Smooth muscle cell of the brain vasculature (primary cell): ENCODE measurements around the gene KIF26A.

Experiments
- DNase-seq: peaks from one replicate; pipeline ENCODE4 v3.0.0-alpha.2; 2012; ENCODE audit warnings: low read depth, low spot score

The KIF26A gene

DNA sequence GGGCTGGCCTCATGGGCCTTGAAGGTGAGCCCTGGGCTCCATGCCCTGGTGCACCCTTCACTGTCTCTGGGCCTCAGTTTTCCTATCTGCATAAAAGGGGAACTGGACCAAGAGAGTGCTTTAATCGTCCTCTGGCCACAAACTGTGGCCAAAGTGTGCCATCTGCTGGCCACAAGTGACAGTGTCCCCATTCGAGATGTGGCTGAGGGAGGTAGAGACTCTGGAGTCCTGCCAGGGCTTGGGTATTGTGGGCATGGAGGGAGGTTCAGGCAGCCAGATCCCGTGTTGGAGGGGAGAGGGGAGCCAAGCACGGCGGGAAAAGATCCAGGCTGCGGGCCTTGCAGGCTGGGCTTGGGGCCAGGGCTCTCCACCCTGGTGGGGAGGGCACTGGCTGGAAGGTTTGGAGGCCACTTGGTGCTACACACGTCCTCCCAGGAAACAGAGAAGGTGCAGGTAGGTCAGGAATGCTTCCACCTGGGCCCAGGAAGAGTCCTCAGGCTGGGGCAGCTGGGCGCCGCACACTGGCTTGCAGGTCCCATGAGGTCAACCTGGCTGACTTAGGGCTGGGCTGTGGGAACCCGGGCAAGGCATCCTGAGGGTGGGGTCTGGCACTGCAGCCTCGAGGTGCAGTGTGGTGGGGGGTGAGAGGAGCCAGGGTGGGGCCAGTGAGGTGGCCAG is 7.3 kb upstream of the KIF26A start:
- no peak for DNase-seq

DNA sequence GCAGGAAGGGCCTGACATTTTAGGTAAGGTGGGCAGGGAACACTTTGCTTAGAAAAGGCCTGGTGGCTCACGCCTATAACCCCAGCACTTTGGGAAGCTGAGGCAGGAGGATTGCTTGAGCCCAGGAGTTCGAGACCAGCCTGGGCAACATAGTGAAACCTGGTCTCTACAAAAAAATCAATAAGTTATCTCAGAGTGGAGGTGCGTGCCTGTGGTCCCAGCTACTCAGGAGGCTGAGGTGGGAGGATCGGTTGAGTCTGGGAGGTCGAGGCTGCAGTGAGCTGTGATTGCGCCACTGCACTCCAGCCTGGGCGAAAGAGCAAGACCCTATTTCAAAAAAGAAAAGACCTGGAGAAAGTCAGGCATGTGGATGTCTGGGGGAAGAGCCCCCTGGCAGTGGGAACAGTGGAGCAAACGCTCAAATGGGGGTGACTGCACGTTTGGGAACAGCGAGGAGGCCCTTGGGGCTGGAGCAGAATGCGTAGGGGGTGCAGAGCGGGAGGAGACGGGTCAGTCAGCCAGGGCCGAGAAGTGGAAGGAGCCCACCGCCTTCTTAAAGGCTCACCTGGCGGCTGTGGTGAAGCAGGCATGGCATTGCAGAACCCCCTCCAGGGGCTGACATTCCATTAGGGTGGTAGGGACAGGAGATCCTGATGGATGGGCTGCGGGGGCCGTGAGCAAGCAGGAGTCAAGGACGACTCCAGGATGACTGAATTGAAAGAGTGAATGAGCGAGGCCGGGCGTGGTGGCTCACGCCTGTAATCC is 6.2 kb upstream of the KIF26A start:
- no peak for DNase-seq

DNA sequence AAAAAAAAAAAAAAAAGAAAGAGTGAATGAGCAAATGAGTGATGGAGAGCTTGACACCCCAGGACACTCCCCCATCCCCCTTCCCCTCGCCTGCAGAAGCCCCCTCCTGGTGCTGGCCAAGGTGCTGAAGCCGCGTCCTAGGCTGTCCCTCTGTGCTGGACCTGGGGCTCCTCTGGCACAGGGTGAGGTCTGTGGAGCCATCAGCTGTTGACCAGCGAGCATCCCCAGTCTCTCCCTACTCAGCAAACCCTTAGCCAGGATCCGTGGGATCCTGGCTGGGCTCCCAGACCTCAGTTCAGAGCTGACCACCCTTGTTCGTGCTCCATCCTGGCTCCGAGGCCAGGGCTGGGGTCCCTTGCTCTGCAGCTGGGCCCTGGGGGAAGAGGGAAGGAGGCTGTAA is 5.4 kb upstream of the KIF26A start:
- no peak for DNase-seq

DNA sequence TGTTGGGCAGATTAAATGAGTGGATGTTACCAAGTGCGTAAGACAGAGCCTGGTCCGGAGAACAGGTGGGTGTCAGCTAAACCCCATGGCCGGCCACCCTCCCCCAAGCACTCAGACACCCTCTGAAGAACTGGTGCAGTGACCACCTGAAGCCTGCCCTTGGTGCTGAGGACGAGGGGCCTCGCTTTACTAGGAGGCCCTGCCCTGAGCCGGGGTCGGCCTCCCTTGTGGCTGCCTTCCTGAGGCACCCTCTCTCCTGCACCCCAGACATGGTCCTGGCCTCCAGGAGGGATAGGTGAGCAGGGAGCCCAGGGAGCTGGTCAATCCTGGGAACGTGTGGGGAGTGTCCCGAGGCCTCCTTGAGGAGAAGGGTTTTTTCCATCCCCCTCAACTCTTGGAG is 4.9 kb upstream of the KIF26A start:
- DNase-seq: no peak

DNA sequence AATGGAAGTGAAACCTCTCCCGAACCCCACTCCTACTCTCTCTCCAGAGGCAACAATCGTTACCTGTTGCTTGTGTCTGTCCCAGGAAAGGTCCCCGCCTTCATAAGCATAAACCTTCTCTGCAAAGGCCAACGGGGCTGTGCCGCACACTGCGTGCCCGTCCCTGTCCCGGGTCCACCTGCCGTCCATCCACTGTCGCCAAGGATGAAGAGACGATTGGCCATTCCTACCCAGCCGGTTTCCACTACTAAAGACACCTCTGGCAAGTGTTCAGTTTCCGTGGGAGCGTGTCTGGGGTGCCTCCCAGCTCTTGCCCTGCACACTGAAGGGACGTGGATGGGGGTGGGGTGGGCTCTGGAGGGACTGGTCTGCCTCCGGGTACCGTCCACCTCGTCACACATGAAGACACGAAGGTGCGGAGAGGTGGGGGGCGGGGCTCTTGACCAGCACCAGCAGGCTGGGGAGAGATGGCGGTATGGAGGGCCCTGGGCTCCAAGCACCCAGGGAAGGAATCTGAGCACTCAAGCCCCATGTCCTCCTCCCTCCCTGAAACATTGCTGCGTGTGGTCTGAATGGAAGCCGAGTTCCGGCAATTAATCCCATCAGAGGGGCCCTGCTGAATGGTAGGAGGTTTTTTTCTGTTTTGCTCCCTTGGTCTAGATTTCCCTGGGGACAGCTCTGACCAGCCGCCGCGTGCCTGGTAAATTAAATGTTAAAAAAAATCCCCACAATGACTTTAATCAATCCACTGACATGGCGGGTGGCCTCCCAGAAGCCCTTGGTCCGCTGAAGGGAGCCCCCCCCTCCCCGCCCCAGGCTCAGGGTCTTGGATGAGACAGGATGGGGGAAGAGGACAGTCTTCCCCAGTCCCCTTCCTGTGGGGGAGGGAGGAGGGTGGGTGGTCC is 4.1 kb upstream of the KIF26A start:
- DNase-seq: no peak

DNA sequence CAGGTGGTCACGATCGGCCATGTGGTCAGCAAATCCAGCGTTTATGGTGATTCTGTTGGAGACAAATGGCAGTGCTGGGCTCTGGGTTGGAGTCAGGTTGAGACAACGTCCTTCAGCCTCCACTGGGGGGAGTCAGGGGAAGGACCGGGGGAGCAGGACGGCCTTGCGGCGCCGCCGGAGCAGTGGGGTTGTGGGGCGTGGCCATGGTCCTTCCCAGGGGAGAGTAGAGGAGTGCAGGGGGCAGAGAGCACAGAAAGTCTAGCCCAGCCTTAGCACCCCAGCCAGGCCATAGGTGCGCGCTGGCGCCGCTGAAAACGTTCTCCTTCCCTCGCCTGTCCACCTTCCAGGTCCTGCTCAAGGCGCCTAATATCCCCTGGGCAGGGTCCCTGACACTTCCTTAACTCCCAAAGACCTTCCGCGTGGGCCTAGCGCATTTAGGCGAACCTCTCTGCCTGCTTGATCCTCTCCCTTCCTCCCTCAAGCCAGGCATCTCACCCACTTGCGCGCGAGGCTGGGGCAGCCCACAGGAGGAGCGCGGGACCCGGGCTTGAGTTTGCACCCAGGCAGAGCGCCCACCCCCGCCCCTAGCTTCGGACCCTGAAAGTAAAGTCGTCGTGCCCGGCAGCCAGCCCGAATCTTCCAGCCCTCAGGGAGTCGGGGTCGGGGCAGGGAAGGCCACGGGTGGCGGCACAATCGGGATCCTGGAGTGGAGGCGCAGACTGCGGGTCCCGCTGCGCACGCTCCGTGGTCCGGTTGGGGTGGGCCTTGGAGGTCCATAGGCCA is 3.1 kb upstream of the KIF26A start:
- no peak for DNase-seq

DNA sequence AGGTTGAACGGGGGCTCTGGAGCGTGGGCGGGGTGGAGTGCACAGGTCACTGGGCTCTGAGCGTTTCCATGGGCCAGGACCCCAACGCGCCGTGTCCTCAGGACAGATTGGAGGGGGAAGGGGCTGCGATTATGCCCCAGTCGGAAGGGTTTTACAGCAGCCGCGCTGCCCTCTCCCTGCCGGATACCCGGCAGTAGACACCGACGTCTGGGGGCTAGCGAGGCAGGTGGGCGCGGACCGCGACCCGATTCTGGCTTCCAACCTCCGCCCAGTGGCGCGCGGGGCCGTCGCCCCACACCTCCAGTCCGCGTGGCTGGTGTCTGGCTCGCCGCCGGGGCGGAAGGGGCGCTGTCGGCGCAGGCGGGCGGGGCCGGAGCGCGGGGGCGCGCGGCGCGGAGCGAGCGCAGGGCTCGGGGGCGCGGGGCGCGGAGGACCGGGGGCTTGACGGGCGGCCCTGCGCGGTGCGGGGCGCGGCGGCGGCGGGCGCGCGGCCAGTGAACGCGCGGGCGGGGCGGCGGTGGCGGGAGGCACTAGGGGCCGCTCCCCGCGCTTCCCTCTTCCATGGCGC is 2.4 kb upstream of the KIF26A start:
- DNase-seq: no peak

DNA sequence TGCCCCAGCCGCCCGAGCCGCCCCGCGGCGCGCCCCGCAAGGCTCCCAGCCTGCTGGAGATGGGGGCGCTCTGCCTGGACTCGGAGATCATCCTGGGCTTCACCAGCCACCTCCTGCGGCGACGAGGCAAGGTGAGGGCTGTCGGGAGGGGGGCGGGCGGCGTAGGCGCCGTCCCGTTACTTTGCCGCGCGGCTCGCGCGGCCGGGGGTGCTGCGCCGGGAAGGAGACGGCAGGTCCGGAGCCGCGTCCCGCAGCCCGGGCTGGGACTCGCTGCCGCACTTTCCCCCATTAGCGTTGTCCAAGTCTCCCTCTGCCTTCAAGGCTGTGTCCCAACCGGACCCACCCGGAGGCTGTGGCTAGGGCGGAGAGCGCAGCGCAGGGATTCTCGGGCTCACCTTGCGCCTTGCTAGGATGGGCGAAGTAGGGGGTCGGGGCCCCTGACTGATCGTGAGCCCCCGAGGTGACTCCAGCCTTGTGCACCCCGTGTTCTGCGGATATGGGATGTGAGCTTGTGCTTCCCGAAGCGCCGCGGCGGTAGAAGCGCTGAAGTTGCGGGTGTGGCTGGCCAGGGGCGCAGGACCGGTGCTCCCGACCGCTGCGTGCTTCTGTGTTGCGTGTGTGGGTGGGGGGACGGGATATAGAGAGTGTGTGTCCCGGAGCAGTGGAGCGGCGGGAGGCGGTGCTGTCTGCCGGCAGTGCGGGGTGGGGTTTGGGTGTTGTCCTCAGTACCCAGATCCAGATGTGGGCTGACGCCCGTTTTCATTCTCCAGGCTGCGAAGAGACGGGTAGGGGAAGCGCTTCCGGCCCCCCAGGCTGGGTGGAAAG is 1.7 kb upstream of the KIF26A start:
- DNase-seq: no peak

DNA sequence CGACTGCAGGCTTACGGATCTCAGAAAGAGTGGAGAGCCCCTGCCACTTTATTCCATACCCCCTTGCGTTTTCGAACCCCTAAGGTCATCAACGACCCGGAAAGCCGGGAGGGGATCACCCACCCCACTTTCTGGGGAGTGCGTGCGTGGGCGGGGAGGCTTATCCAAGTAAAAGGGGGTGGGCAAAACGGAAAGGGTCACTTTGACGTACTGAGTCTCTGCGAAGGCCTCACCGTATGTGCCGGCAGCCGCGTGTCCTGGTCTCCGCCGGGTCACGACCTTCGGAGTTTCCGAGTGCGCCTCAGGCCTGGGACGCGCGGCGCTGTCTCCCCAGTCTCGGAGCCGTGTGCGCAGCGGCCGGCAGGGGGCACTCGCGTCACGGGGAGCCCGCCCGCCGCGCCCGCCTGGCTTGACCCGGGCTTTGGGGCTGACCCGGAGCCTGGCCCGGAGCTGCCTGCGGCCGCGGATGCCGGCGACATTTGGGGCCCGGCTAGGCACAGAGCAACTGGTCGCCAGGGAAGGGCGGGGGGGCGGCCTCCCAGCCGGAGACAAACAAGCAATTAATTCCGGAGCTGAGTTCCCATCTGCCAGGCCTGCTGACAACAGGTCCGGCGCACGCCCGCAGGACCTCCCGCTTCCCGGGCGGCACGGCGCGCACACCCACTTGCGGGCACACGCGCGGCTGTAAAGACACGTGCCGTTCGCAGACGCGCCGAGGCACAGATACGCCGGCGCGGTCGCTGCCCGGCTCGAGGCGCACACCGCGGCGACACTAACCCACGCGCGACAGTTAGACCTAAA is 890 bp upstream of the KIF26A start:
- DNase-seq: no peak

DNA sequence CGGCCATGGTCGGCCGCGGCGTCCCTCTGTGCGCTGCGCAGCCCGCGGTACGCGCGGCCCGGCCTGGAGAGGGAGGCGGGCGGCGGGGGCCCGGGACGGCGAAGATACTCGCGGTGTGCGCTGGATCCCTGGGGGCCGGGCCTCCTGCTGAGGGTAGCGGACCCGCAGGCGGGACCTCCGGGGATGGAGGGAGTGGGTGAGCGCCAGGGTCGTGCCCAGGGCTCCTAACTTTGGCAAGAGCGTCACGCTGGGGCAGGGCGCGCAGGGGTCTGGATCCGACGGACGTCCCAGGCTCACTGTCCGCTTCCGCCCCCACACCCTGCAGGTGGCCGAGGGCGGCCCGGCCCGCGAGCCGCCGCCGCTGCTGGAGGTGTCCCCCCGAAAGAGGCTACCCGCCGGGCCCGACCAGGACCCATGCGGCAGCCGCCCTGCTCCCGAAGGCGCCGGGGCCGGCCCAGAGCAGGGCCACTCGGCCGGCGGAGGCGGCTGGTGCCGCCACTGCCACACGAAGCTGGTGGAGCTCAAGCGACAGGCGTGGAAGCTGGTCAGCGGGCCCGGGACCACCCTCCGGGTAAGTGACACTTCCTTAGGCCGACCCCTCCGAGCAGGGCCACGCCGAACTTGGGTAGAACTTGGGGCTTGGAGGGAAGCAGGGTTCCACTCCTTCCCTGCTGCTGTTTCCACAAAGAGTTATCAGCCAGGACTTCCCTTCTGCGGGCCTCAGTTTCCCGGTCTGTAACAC is 502 bp downstream of the KIF26A start:
- no peak for DNase-seq

DNA sequence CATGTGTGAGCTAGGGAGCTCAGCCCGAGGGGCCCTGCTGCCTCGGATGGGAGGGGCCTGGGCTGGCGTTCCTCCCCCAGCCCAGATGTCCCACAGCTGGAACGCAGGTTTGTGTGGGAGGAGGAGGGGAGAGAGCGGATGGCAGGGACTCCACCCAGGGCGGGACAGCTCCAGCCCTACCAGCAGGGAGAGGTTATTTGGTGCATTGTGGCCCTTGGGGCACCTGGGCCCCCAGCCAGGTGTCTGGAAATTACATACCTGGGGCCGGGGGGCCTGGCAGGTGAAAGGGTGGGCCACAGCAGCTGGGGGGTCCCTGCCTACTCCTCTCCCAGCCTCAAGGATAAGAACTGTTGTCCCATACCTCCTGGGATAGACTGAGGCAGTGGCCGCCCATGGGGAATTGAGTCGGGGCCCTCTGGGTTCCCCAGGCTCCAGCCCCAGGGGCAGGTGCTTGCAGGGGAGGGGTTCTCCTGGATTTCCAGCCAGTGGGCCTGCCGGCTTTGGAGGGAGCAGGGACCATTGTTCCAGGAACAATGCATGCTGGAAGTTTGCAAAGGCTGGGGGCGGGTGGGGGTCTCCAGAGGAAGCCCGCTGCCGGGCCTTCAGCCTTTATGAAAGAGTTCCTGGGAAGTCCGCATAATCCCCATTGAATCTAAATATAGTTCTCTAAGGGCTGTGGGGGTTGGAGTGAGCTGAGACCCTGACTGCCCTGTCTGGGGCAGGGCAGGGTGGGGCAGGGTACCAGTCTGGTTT is 1.2 kb downstream of the KIF26A start:
- no peak for DNase-seq

DNA sequence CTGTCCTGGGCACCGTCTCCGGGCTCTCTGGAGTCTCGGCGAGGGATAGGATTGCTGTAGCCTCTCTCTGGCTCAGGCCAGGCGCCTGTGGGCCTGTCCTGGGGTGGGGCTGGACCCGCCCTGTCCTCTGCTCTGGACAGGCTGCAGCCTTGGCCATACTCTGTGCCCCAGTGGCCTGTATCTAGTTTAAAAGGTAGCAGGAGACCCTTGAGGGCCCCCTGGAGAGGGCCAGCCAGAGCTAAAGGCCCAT is 1.8 kb downstream of the KIF26A start:
- DNase-seq: no peak

DNA sequence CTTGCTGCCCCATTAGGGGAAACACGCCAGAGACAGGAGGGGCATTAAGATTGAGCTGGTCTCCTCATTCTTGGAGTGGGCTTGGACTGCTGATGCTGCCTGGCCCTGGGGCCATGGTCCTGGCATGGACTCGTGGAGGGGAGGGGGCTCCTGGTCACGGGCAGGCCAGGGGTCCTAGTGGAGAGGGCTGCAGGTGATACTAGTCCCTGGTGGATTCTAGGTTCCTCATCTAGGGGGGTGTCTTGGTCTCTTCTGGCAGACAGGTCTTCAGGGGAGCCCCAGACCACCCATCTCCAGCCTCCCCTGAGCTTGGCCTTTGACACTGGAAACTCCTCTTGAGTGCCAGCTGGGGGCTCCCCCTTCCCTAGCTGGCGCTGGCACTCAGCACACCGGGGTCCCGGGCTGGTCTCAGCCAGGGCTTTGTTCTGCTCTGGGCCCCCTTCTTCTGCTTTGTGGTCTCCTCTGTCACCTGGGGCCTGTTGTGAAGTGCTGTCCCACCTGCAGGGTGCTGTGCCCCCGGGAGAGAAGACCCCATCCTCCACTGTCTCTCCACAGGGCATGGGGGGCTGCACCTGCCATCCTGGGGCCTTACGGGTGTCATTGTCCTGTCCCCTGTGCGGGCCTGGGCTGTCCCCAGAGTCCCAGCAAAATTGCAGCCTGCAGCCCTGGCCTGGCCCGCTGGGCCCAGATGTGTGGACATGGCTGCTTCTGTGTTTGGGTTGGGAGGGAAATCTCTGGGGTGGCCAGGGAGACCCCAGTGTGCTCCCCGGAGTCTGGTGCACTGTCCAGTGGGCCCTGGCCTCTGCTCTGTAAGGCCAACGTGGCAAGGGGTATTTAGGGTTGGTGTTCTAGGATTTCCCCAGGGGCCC is 2.3 kb downstream of the KIF26A start:
- no peak for DNase-seq

DNA sequence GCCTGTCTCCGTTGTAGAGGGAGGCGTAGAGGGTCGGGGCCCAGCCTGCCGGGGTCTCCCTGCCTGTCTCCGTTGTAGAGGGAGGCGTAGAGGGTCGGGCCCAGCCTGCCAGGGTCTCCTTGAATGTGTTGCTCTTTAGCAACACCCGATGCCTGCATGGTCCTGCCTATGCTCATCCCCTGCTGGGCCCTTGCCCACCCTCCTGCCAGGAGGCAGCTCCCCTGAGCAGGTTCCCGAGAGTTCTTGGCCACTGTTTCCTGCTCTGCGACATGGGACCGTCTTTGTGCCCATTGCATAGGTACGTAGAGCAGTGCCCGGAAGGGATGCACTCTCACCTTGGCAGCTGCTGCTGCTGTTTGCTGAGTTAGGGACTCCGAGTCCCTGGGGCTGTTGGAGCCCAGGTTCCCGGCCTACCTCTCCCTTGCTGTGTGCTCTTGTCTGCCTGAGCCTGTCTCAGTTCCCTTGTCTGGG is 3.3 kb downstream of the KIF26A start:
- no peak for DNase-seq

DNA sequence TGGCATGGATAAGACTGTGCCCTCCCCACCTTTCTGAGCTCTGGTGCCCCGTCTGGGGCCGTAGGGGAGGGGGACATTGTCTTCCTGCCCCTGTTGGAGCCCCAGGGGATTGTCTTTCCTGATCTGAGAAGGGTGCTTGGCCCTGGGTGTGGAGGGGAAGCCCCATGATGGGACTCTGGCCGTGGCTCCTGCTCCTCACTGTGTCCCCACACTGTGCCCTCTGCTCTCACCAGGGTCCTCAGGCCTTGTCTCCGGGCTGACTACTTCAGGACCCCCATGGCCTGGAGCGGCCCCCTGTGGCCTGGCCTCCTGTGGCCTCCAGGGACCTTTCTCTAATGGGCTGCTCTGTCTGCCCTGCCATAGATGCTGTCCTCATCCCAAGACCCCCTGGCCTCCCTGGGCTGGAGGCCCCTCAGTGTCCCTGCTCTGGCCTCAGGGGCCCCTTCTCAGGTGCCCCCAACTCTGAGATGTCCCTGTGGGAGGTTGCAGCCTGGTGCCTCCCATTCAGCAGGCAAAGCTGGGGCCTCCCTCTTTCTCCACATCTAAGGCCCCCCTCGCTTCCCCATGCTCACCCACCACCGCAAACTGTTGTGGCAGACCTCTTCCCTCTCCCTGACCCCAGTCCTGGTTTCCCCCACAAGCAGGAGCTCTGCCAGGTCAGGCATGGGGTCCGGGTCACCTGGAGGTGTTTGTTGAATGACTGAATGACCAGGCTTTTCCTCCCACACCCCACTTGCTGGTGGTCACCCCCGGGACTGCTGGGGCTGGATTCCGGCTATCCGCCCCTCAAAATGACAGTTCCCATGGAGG is 4.0 kb downstream of the KIF26A start:
- DNase-seq: no peak

DNA sequence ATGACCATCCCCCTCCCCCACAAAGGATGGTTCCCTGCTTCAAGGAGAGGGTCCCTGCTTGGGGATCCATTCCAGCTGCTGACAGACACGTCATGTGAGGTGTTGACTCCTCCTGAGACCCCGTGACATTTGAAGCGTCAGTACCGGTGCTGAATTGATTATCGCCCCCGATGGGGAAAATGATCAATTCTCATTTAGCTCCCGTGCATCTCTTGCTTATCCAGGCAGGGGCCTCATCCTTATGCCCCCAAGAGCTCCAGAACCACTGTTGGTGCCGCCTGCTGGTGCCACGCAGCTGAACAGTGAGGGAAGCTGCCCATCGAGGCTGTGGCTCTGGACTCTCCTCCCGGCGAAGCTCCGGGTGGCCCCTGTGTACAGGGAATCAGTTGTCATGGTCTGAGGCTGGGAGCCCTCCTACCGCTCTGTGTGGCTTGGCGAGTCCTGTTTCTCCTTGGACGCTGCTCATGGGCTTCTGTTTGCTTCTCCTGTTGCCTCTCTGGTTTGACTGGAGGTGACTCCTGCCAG is 4.6 kb downstream of the KIF26A start:
- no peak for DNase-seq
